Raji (cell line): Measurements from ENCODE around the gene AP5Z1.

Experiments used
- POLR2A ChIP-seq: IDR thresholded peaks from 2 replicates; pipeline ENCODE4 v1.6.1; 2011; ENCODE audit warnings: low read depth, low read length, control low read depth; ENCODE audit not compliant: insufficient read depth

Gene AP5Z1

GRCh38 chr7:4828720-4829383, 53.4 kb downstream of the AP5Z1 start:
- no peak for TF ChIP-seq POLR2A

GRCh38 chr7:4830176-4830575, 54.8 kb downstream of the AP5Z1 start:
- no peak for TF ChIP-seq POLR2A

GRCh38 chr7:4831723-4832495, 56.5 kb downstream of the AP5Z1 start:
- TF ChIP-seq POLR2A = no peak

GRCh38 chr7:4832711-4833110, 57.3 kb downstream of the AP5Z1 start:
- TF ChIP-seq POLR2A = no peak

GRCh38 chr7:4833176-4833575, 57.8 kb downstream of the AP5Z1 start:
- no peak for TF ChIP-seq POLR2A

- no peak for TF ChIP-seq POLR2A
Measured at GRCh38 chr7:4833691-4834600, 58.5 kb downstream of the AP5Z1 start.

GRCh38 chr7:4834601-4835397, 59.4 kb downstream of the AP5Z1 start:
- no peak for TF ChIP-seq POLR2A

- no peak for TF ChIP-seq POLR2A
Measured at GRCh38 chr7:4835398-4836205, 60.2 kb downstream of the AP5Z1 start.

- TF ChIP-seq POLR2A = no peak
Measured at GRCh38 chr7:4836206-4836661, 60.8 kb downstream of the AP5Z1 start.

GRCh38 chr7:4837041-4837802, 61.8 kb downstream of the AP5Z1 start:
- TF ChIP-seq POLR2A = no peak

GRCh38 chr7:4837803-4838625, 62.6 kb downstream of the AP5Z1 start:
- TF ChIP-seq POLR2A = no peak

- TF ChIP-seq POLR2A = no peak
Measured at GRCh38 chr7:4838626-4839334, 63.4 kb downstream of the AP5Z1 start.
